ENCODE data around the gene SLC4A1AP. TPM values are rescaled to one million over a fixed set of nuclear protein-coding genes. Genes with fewer than 3 reads are reported as not detected.

The SLC4A1AP gene
- total and polyA plus RNA-seq, 2 of the 13 experiments (the other 11 are each of a cell fraction or from before 2014, with no cell fraction given): 15.3 to 44.6 TPM

- BruUV-seq (replicated peaks): no TSS peak
- H3K9ac ChIP-seq (ENCODE audit: insufficient read depth, low read depth, low read length): peak overlapping the region; percentile 42; the same call in 1 of the 2 replicates
- H3K4me3 ChIP-seq (replicated peaks in 1 of 3; ENCODE audit: insufficient read depth in 1 of 3, low read depth in 2 of 3, low read length in 3 of 3): peak overlapping the region; percentile 17 to 29 (median 19); a peak in 3 of 6 replicates
- 0 out of 2 replicates have a peak, but pooled peaks have one; percentile 8 for TF ChIP-seq ARID4A (CRISPR knock-in tag; IDR thresholded peaks at IDR 0.05; ENCODE audit: borderline replicate concordance)
- no peak for TF ChIP-seq ZNF331 (CRISPR knock-in tag; IDR thresholded peaks at IDR 0.05)
- TF ChIP-seq ZNF24 (IDR thresholded peaks at IDR 0.05): 0 out of 2 replicates have a peak, but pooled peaks have one; percentile 52
- TF ChIP-seq ZNF382 (CRISPR knock-in tag; IDR thresholded peaks at IDR 0.05; ENCODE audit: borderline replicate concordance): no peak
- TF ChIP-seq HINFP (CRISPR knock-in tag; IDR thresholded peaks at IDR 0.05; ENCODE audit: low read depth): peak; percentile 26; the same call in 1 of the 2 replicates
- TF ChIP-seq TCF7 (IDR thresholded peaks at IDR 0.05; ENCODE audit: low read depth): no peak
- no peak for TF ChIP-seq TRAFD1 (CRISPR knock-in tag; IDR thresholded peaks at IDR 0.05; ENCODE audit: borderline replicate concordance)
- TF ChIP-seq ZFX (CRISPR knock-in tag; IDR thresholded peaks at IDR 0.05; ENCODE audit: low read depth): 0 out of 2 replicates have a peak, but pooled peaks have one; percentile 0
- no peak for TF ChIP-seq KLF16 (CRISPR knock-in tag; IDR thresholded peaks at IDR 0.05)
- peak overlapping the region; percentile 66 for H3K4me2 ChIP-seq (ENCODE audit: low read depth, low read length)
- no peaks in the 10 kb centered on the region for H3K79me2 ChIP-seq (ENCODE audit: insufficient read depth, low read length)
- ChIA-PET CTCF (ENCODE audit: low intra/inter-chr PET ratio, low total read pairs) (no interaction called here), POLR2A (interaction anchor here (1.2 to 9.9 kb wide), 6 partner anchors 8 to 161 kb away, joined by 3 to 248 read pairs (median 6); partner anchors contain the start of genes BABAM2 and RBKS)
- no peaks in the 10 kb centered on the region for H4K20me1 ChIP-seq (ENCODE audit: insufficient read depth, low read length)
- 54% methylated on average over 4 of the region's 4 CpGs for WGBS (ENCODE audit: low lambda C conversion rate)
- no peak overlapping the region for H3K27ac ChIP-seq (ENCODE audit: extremely low read length, insufficient read depth, low read length)
- intact Hi-C loops (cut with micrococcal nuclease; ENCODE audit: unreplicated experiment): loop anchor here (10.0 kb wide), 1 partner anchor 165 kb away; the partner anchor contains the start of genes BABAM2 and RBKS
- in situ Hi-C loops (cut with HindIII; ENCODE audit: extremely low pct_ligation_motif_present, low pct_unique_long_range_greater_than_20kb): no loop called here
- peak overlapping the region; percentile 62 for H2AFZ ChIP-seq (ENCODE audit: low read length)
- no peaks in the 10 kb centered on the region for H3K27me3 ChIP-seq (ENCODE audit: control insufficient read depth in 1 of 2, insufficient read depth in 2 of 2, low read length in 2 of 2)
- no peaks in the 10 kb centered on the region for H3K36me3 ChIP-seq (replicated peaks in 1 of 2; ENCODE audit: control insufficient read depth in 1 of 2, insufficient read depth in 2 of 2, low read length in 2 of 2)
- FAIRE-seq: no peak
- H3K4me1 ChIP-seq (ENCODE audit: insufficient read depth, low read length): peaks cover 49% of the 10 kb centered on the region
- H3K9me3 ChIP-seq (ENCODE audit: low read length): no peaks in the 10 kb centered on the region
- no peak for DNase-seq (ENCODE audit: low spot score)
- peak; percentile 35 for ATAC-seq
Measured at GRCh38 chr2:27729614-27730013, 65.9 kb downstream of the SLC4A1AP start.

All from HepG2 (cell line).